HCEC 1CT (cell line): ENCODE measurements around the gene ZNF846.
"Not testable (repeated sequence)": the region's sequence is repeated elsewhere in the genome, so short reads cannot be mapped to it uniquely, and the experiment has no call there.

Experiments used
- DNase-seq: peaks from one replicate; pipeline ENCODE4 v3.0.0-alpha.2; 2017

Gene ZNF846

GRCh38 chr19:9768175-9769112 is at the start of gene ZNF846:
ZNF846 (minus strand) TSS chr19:9768738; CDS start chr19:9764950, 3,788 bp downstream.
- DNase-seq: peak; percentile 95

DNA sequence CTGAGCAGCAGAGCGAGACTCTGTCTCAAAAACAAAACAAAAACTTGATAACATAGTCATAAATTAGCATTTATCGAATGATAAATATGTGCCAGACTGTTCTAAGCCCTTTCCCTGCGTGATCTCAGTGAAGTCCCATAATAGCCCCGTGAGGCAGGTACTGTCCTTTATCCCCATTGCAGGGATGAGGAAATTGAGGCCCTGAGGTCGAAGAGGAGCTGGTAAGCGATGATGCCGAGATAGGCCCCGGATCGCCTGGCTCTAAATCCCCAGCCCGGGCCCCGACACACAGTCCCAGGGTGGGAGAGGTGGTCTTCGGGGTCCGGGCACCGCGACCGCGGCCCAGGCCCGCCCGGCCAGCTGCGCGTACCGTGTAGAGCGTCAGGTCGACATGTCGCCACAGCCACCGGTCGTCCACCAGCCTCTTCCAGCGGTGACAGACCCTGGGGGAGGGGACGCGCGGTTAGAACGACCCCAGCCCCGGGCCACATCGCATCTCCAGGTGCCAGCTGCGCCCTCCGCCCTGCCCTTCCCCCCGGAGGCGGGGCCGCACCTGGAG is 49.7 kb upstream of the ZNF846 start:
- no peak for DNase-seq

DNA sequence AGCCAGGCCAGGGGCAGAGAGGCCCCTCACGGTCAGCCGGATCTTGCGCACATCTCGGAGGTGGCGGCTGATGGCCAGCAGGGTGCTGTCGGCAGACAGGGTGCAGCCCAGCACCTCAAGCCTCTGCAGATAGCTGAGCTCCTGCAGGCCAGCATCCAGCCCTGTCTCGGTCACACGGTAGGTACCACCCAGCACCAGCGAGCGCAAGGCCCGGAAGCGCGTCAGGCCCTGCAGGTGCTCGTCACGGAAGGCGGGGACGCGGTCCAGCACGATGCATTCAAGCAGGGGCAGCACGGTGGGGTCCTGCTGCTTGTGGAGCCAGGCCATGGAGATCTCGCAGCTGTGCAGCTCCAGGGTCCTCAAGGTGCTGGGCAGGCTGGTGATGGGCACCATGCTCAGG is 42.6 kb upstream of the ZNF846 start:
- no peak for DNase-seq

DNA sequence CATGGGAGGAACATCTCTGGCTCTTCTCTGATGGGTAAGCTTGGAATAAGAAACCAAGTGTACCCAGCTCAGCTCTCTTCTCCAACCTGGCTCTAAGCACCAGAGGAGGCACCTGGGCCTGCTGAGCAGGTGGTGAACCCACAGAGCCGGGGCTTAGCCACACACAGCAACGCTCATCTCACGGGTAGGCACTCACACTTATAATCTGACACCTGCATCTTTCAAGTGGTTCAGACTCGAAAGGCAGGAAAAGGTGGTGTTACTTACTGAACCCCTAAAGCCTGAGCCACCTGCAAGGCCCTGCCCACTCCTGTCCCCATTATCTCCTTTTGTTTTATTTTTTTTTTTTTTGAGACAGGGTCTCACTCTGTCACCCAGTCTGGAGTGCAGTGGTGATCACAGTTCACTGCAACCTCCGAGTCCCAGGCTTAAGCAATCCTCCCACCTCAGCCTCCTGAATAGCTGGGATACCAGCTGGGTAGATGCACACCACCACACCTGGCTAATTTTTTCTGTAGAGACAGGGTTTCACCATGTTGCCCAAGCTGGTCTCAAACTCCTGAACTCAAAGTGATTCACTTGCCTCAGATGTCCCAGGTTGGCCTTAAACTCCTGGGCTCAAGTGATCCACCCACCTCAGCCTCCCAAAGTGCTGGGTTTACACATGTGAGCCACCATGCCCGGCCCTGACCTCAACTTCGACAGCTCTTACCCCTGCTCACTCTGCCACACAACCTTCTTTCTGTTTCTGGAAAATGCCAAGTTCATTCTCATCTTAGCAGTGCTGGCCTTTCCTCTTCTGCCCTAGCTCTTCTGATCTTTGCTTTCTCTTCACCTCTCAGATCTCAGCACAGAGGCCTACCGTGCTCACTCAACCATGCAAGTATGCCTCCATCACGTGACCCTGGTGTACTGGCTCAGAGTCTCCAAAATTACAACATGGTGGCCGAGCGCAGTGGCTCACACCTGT is 40.6 kb upstream of the ZNF846 start:
- no peak for DNase-seq

DNA sequence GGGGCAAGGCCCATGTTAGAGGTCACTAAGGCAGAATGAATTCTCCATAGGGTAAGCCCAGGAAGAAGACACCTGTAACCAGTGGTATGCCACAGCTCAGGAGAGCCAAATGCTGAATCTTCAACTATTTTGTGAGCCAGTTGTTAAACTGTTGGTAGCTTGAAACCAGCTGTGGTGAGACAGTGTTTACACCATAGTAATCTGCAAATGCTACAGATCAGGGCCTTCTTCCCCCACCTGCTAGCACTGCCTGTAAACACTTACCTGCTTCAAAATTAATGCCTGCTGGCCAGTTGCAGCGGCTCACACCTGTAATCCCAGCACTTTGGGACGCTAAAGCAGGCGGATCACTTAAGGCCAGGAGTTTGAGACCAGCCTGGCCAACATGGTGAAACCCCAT is 38.3 kb upstream of the ZNF846 start:
- no peak for DNase-seq

DNA sequence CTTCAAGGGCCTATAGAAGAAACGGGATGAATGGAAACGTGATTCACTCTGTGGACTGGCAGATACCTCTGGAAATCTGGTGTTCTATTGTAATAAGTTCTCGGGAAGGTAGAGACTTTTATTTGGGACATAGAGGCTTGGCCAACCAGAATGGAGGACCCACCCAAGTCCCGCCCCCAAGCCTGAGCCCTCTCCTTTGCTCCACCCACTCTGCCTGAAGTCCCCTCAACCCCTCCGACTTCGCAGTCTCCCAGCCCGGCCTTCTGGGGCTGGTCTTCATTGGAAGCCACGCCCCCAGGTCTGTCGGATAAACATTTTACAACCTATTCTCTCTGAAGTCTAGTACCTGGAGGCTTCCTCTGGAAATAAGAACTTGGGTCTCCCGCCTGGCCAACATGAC is 33.4 kb upstream of the ZNF846 start:
- no peak for DNase-seq

DNA sequence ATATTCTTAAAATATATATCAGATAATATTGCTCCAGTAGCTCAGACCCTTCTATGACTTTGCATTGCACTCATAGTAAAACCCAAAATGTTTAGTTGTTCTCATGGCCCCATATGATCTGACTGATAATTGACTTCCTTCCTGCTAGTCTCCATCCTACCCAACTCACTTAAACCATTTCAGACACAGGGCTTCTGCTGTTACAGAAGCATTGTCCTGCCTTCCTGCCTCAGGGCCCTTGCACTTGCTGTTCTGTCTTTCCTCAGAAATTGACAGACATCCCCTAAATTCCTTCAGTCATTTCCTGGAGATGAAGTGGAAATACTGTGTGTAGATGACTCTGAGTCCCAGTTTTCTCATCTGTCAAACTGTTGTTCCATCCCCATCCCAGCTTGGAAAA is 30.6 kb upstream of the ZNF846 start:
- DNase-seq: no peak

DNA sequence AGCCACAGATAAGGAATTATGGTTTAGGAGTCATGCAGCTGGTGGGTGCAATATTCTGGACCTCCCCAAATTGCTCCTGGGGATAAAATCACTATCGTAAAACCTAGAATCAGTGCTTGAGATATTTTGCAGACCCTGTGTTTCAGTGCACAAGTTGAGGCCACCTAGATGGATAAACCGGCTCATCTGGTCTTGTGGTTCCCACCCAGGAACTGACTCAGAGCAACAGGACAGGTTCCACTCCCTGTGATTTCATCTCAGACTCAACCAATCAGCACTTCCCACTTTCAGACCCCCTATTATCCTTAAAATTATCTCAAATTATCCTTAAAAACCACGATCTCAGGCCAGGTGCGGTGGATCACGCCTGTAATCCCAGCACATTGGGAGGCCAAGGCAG is 29.3 kb upstream of the ZNF846 start:
- DNase-seq: no peak

- peak; percentile 78 for DNase-seq
Measured at GRCh38 chr19:9796113-9796773, 27.7 kb upstream of the ZNF846 start.

GRCh38 chr19:9793071-9793591 is 24.6 kb upstream of the ZNF846 start:
- DNase-seq: no peak

DNA sequence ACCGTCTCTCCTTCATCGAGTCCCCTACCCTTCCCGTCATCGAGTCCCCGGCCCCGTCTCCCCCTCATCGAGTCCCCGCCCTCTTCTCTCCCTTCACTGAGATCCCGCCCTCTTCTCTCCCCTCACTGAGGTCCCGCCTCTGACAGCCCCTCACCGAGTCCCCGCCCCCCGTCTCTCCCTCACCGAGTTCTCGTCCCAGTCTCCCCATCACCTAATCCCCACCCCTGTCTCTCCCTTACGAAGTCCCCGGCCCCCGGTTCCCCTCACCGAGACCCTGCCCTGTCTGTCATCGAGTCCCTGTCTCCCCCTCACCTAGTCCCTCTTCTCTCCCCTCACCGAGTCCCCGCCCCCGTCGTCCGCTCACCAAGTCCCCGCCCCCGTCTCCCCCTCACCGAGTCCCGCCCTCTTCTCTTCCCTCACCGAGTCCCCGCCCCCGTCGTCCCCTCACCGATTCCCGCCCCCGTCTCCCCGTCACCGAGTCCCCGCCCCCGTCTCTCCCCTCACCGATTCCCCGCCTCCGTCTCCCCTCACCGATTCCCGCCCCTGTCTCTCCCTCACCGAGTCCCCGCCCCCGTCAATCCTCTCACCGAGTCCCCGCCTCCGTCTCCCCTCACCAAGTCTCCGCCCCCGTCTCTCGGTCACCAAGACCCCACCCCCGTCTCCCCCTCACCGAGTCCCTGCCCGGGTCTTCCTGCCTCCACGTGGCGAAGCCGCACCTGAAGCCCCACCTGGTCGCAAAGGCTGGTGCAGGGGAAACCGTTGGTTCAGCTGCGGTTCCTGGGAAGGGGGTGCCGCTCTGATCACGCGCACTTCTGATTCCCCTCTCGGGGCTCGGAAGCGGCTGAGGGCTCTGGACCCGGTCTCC is 23.9 kb upstream of the ZNF846 start:
- peak; percentile 84 for DNase-seq

DNA sequence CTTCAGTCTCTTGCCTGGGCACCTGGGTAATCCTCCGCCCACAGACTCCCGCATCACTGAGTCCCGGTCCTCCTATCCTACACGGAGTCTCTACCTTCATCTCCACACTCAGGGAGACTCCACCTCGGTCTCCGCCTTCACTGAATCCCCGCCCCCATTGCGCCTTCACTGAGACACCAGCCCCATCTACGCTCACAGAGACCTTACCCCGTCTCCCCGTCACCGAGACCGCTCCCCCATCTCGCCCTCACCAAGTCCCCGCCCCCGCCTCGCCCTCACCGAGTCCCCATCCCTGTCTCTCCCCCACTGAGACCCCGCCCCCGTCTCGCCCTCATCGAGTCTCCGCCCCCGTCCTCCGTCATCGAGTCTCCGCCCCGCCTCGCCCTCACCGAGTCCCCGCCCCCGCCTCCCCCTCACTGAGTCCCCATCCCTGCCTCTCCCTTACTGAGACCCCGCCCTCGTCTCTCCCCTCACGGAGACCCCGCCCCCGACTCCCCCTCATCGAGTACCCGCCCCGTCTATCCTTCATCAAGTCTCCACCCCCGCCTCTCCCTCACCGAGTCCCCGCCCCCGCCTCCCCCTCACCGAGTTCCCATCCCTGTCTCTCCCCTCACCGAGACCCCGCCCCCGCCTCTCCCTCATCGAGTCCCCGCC is 23.1 kb upstream of the ZNF846 start:
- peak; percentile 89 for DNase-seq

DNA sequence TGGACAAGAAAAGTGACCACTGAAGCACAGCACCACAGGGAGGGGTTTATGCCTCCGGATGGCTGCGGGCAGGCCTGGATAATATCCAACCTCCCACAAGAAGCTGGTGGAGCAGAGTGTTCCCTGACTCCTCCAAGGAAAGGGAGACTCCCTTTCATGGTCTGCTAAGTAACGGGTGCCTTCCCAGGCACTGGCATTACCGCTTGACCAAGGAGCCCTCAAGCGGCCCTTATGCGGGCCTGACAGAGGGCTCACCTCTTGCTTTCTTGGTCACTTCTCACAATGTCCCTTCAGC is 22.5 kb upstream of the ZNF846 start:
- not testable (repeated sequence) for DNase-seq

GRCh38 chr19:9789579-9789978 is 21.0 kb upstream of the ZNF846 start:
- not testable (repeated sequence) for DNase-seq

DNA sequence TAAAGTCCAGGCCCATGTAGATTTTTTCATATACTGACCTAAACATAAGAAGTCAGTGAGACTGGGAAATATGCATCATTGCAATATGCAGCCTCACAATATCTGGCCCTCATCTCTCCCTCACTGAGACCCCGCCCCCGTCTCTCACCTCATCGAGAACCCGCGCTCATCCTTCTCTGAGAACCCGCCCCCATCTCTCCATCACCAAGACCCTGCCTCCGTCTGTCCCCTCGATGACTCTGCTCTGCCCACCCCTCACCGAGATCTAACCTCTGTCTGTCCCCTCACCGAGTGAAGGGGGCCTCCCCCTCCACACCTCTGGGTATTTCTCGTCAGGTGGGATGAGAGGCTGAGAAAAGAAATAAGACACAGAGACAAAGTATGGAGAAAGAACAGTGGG is 20.5 kb upstream of the ZNF846 start:
- DNase-seq: no peak

DNA sequence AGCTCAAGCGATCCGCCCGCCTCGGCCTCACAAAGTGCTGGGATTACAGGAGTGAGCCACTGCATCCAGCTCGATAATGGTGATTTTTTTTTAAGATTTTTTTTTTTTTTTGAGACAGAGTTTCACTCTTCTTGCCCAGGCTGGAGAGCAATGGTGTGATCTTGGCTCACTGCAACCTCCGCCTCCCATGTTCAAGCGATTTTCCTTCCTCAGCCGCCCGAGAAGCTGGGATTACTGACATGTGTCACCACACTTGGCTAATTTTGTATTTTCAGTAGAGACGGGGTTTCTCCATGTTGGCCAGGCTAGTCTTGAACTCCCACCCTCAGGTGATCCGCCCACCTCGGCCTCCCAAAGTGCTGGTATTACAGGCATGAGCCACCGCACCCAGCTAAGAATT is 20.1 kb upstream of the ZNF846 start:
- not testable (repeated sequence) for DNase-seq

DNA sequence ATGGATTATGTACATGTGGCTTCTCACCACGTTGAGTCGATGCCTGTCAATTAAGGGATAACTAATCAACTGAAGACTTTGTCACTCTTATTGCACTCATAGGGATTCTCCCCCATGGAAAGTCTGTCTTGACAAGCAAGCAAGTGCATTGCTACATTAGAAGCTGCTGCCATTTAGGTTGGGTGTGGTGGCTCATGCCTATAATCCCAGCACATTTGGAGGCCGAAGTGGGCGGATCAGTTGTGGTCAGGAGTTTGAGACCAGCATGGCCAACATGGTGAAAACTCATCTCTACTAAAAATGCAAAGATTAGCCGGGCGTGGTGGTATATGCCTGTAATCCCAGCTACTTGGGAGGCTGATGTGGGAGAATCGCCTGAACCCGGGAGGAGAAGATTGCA is 18.3 kb upstream of the ZNF846 start:
- no peak for DNase-seq

DNA sequence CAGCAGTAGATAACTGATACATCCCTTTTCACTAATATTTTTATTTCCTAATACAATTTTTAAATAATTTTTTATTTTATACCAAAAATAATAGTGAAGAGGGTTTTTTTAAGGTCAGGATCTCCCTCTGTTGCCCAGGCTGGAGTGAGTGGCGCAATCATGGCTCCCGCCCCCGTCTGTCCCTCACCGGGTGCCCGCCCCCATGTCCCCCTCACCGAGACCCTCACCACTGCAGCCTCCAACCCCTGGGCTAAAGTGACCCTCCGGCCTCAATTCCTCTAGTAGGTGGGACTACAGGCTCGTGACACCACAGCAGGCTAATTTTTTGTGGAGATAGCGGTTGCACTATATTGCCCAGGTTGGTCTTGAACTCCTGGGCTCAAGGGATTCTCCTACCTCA is 17.8 kb upstream of the ZNF846 start:
- DNase-seq: no peak

DNA sequence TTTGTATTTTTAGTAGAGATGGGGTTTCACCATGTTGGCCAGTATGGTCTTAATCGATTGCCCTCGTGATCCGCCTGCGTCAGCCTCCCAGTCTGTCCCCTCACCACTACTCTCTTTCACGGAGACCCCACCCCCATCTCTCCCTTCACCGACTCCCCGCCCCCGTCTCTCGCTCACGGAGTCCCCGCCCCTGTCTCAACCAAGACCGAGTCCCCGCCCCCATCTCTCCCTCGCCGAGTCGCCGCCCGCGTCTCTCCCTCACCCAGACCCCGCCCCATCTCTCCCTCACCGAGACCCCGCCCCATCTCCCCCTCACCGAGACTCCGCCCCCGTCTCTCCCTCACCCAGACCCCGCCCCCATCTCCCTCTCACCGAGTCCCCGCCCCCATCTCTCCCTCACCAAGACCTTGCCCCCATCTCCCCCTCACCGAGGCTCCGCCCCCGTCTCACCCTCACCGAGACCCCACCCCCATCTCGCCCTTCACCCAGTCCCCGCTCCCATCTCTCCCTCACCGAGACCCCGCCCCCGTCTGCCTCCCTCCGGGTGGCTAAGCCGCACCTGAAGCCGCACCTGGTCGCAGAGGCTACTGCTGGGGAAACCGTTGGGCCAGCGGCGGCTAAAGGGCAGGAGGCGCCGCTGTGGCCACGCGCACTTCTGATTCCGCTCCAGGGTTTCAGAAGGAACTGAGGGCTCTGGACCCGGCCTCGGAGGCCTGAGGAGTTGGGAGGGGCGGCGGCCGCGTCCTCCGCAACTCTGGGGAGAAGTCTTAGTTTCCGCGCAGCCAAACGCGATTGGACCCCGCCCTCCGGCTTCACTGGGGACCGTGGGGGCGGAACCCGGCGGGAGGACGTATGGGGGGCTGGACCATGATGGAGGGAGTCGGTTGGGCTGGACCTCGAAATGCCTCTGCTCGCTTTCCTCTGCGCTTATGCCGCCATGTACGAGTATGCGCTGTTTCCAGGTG is 17.1 kb upstream of the ZNF846 start:
- DNase-seq: peak; percentile 84

- not testable (repeated sequence) for DNase-seq
Measured at GRCh38 chr19:9784163-9784496, 15.6 kb upstream of the ZNF846 start.
